Vagina (tissue), 2 donors: Measurements from ENCODE around the gene SLC25A43. TPM values are rescaled to one million over a fixed set of nuclear protein-coding genes. Genes with fewer than 3 reads are reported as not detected.
"Not testable (repeated sequence)": the region's sequence is repeated elsewhere in the genome, so short reads cannot be mapped to it uniquely, and the experiment has no call there.

ENCODE experiments used
- DNase-seq, 2 donors: peaks; one replicate each; pipeline ENCODE4 v3.0.0-alpha.2; 2017; ENCODE audit errors: extremely low spot score in 2 of 2
- H3K27ac ChIP-seq: fragments of 200-600 bp; sonication (generic); one replicate; pipeline ENCODE4 v1.5.1; 2019
- H3K27me3 ChIP-seq: fragments of 200-600 bp; sonication (generic); one replicate; pipeline ENCODE4 v1.5.1; 2019
- H3K36me3 ChIP-seq, 2 donors: fragments of 200-600 bp; sonication (generic); one replicate each; pipeline ENCODE4 v1.5.1; 2017 to 2019
- H3K4me1 ChIP-seq: fragments of 200-600 bp; sonication (generic); one replicate; pipeline ENCODE4 v1.5.1; 2019
- H3K4me3 ChIP-seq, 2 donors: fragments of 200-600 bp; sonication (generic); 1 replicate in 1 of 2; 2 replicates in 1 of 2; pipeline ENCODE4 v1.5.1; 2016 to 2019
- H3K9me3 ChIP-seq: fragments of 200-600 bp; sonication (generic); one replicate; pipeline ENCODE4 v1.5.1; 2019
- CTCF ChIP-seq, 3 experiments: fragments of 450-650 bp in 2 of 3; fragments of 200-600 bp in 1 of 3; sonication (generic) in 1 of 3; IDR thresholded peaks; one replicate each; pipeline ENCODE4 v1.5.1; 2017 to 2019; ENCODE audit warnings: antibody characterized with exemption in 3 of 3, mild to moderate bottlenecking in 2 of 3, moderate library complexity in 2 of 3
- POLR2A ChIP-seq, 2 donors: fragments of 450-650 bp; IDR thresholded peaks; one replicate each; pipeline ENCODE4 v1.6.1; 2017; ENCODE audit warnings: antibody characterized with exemption in 2 of 2, mild to moderate bottlenecking in 2 of 2, moderate library complexity in 2 of 2
- POLR2AphosphoS5 ChIP-seq, 2 donors: sonication (generic); formaldehyde crosslinking; IDR thresholded peaks; one replicate each; pipeline ENCODE4 v1.9.0; 2017; ENCODE audit warnings: antibody characterized with exemption in 2 of 2, mild to moderate bottlenecking in 2 of 2, low read depth in 1 of 2; ENCODE audit not compliant: insufficient read depth in 1 of 2
- intact Hi-C: fragments of 100-400 bp; cut with DNase I; formaldehyde crosslinking; loops from one replicate; pipeline ENCODE4 v1.15.1; 2023
- total RNA-seq: library from RNA; depleted of rRNA; stranded (reverse); fragments of >200 nt; gene quantifications from one replicate; pipeline ENCODE4 v1.2.3, GENCODE V29; 2016

Gene SLC25A43
- total RNA-seq, 1 donor from 2014 or later = 25.5 TPM

GRCh38 chrX:119488749-119489148 lies 89.6 kb downstream of the SLC25A43 start:
- Histone ChIP-seq H3K4me3 (no peak overlapping the region), H3K27me3 (no peaks in the 10 kb centered on the region), H3K9me3 (no peaks in the 10 kb centered on the region), H3K36me3 (no peaks in the 10 kb centered on the region), H3K4me1 (no peaks in the 10 kb centered on the region), H3K27ac (no peak overlapping the region)
- no peak for DNase-seq
- intact Hi-C loops = no loop called here
- TF ChIP-seq CTCF (IDR thresholded peaks at IDR 0.05) (peak; percentile 27 to 30 (median 29)), POLR2AphosphoS5 (IDR thresholded peaks at IDR 0.05; ENCODE audit: insufficient read depth in 1 of 2, low read depth in 1 of 2) (no peak)

DNA sequence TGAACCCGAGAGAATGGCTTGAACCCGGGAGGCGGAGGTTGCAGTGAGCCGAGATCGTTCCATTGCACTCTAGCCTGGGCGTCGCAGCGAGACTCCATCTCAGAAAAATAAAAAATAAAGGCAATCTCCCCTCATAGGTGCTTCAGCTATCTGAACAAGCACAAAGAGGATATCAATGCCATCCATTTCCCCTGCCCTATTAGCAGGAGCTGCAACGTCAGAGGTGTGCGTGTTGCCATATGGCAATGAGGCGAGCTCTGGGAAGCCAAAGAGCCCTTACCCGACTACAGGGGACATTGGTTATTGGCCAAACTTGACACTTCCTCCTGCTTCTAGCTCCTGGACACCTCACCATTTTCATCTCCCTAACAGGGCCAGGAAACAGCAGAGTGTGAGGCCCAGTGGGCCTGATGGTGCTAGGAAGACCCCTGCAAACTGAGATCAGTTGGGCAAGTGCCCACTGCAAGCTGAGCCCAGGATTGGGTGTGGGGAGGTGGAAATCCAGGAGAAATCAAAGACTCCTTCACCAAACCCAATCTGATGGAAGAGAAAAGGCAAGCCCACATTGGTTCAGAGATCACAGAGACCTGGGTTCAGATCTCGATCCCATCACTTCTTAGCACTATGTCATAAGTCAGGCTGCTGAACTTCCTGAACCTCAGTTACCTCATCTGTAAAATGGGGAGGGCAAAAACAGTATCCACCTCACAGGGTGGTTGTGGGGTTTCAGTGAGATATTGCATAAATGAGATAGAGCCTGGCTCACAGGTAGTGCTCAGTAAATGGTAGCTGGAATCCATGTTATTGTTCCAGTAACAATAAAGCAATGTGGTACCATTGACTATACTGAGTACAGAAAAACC lies 90.3 kb downstream of the SLC25A43 start:
- H3K4me1 ChIP-seq = no peaks in the 10 kb centered on the region
- intact Hi-C loops = no loop called here
- H3K36me3 ChIP-seq = no peaks in the 10 kb centered on the region
- TF ChIP-seq POLR2AphosphoS5 (IDR thresholded peaks at IDR 0.05; ENCODE audit: insufficient read depth in 1 of 2, low read depth in 1 of 2) (no peak), POLR2A (IDR thresholded peaks at IDR 0.05) (no peak), CTCF (IDR thresholded peaks at IDR 0.05) (no peak)
- no peaks in the 10 kb centered on the region for H3K27me3 ChIP-seq
- no peak overlapping the region for H3K4me3 ChIP-seq
- H3K27ac ChIP-seq = no peak overlapping the region
- DNase-seq = no peak
- no peaks in the 10 kb centered on the region for H3K9me3 ChIP-seq

- Histone ChIP-seq H3K27ac (no peak overlapping the region), H3K36me3 (no peaks in the 10 kb centered on the region), H3K4me1 (no peaks in the 10 kb centered on the region), H3K27me3 (no peaks in the 10 kb centered on the region), H3K9me3 (no peaks in the 10 kb centered on the region), H3K4me3 (no peak overlapping the region)
- TF ChIP-seq CTCF (IDR thresholded peaks at IDR 0.05) (no peak), POLR2A (IDR thresholded peaks at IDR 0.05) (no peak), POLR2AphosphoS5 (IDR thresholded peaks at IDR 0.05; ENCODE audit: insufficient read depth in 1 of 2, low read depth in 1 of 2) (no peak)
- no peak for DNase-seq
- intact Hi-C loops = no loop called here
Observed at GRCh38 chrX:119492463-119492862, 93.3 kb downstream of the SLC25A43 start.

GRCh38 chrX:119493851-119494495 lies 94.8 kb downstream of the SLC25A43 start:
- H3K4me3 ChIP-seq, H3K9me3 ChIP-seq, H3K27me3 ChIP-seq, H3K36me3 ChIP-seq, H3K4me1 ChIP-seq, DNase-seq, H3K27ac ChIP-seq, intact Hi-C loops: not testable (repeated sequence)

GRCh38 chrX:119495734-119496726 lies 96.9 kb downstream of the SLC25A43 start:
- H3K27ac ChIP-seq = no peak overlapping the region
- H3K27me3 ChIP-seq = no peaks in the 10 kb centered on the region
- H3K4me3 ChIP-seq = no peak overlapping the region
- no peak for DNase-seq
- H3K36me3 ChIP-seq = no peaks in the 10 kb centered on the region
- intact Hi-C loops = no loop called here
- no peaks in the 10 kb centered on the region for H3K9me3 ChIP-seq
- H3K4me1 ChIP-seq = no peaks in the 10 kb centered on the region
- TF ChIP-seq POLR2AphosphoS5 (IDR thresholded peaks at IDR 0.05; ENCODE audit: insufficient read depth in 1 of 2, low read depth in 1 of 2) (no peak), CTCF (IDR thresholded peaks at IDR 0.05) (no peak), POLR2A (IDR thresholded peaks at IDR 0.05) (no peak)
